Measurements from ENCODE around the gene GPR68.

DNA sequence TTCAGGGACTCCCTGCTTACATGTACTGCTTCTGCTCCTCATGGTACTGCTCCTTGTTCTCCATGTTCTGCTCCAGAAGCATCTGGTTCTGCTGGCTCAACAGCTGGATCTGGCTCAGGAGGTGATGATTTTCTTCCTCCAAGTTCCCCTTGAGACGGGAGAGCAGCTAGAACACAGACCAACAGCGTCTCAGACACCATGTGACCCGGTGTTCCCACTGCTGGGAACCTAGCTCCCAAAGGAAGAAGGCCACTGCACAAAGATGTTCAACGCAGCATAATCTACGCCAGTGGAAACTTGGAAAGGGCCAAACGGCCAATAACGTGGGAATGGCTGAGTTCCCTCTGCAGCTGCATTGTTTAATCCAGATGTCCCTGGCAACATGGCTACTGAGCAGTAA lies 49.6 kb upstream of the GPR68 start:
- TF ChIP-seq, protein P1, sequence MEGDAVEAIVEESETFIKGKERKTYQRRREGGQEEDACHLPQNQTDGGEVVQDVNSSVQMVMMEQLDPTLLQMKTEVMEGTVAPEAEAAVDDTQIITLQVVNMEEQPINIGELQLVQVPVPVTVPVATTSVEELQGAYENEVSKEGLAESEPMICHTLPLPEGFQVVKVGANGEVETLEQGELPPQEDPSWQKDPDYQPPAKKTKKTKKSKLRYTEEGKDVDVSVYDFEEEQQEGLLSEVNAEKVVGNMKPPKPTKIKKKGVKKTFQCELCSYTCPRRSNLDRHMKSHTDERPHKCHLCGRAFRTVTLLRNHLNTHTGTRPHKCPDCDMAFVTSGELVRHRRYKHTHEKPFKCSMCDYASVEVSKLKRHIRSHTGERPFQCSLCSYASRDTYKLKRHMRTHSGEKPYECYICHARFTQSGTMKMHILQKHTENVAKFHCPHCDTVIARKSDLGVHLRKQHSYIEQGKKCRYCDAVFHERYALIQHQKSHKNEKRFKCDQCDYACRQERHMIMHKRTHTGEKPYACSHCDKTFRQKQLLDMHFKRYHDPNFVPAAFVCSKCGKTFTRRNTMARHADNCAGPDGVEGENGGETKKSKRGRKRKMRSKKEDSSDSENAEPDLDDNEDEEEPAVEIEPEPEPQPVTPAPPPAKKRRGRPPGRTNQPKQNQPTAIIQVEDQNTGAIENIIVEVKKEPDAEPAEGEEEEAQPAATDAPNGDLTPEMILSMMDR (IDR thresholded peaks at IDR 0.05): no peak
- TF ChIP-seq POLR2A (IDR thresholded peaks at IDR 0.05): no peak
